Tibial artery (tissue), 4 donors: Measurements from ENCODE around the gene TMEM138.

ENCODE experiments used
- DNase-seq, 2 donors: peaks; one replicate each; pipeline ENCODE4 v3.0.0-alpha.2; 2019
- H3K27ac ChIP-seq, 2 donors: fragments of 200-600 bp; sonication (generic) in 1 of 2; 1 replicate in 1 of 2; 2 replicates in 1 of 2; pipeline ENCODE4 v1.5.1; 2018 to 2019; ENCODE audit warnings: mild to moderate bottlenecking in 1 of 2
- H3K27me3 ChIP-seq, 2 donors: fragments of 200-600 bp; sonication (generic) in 1 of 2; one replicate each; pipeline versions ENCODE4 v1.5.1 to v1.6.0; 2016 to 2019
- H3K36me3 ChIP-seq, 3 donors: fragments of 200-600 bp; sonication (generic) in 2 of 3; one replicate each; pipeline ENCODE4 v1.5.1; 2016 to 2019; ENCODE audit warnings: mild to moderate bottlenecking in 2 of 3
- H3K4me1 ChIP-seq, 4 donors: fragments of 200-600 bp; sonication (generic) in 2 of 4; 1 replicate in 3 of 4; 2 replicates in 1 of 4; pipeline ENCODE4 v1.5.1; 2016 to 2019
- H3K4me3 ChIP-seq, 2 donors: fragments of 200-600 bp; sonication (generic) in 1 of 2; 1 replicate in 1 of 2; 2 replicates in 1 of 2; pipeline ENCODE4 v1.5.1; 2018 to 2019; ENCODE audit warnings: mild to moderate bottlenecking in 2 of 2
- H3K9me3 ChIP-seq, 3 donors: fragments of 200-600 bp; sonication (generic) in 1 of 3; one replicate each; pipeline ENCODE4 v1.5.1; 2016 to 2019
- CTCF ChIP-seq, 2 experiments: fragments of 200-600 bp in 1 of 2; fragments of 450-650 bp in 1 of 2; IDR thresholded peaks; one replicate each; pipeline ENCODE4 v1.5.1; 2017 to 2019; ENCODE audit warnings: antibody characterized with exemption in 2 of 2, mild to moderate bottlenecking in 1 of 2, moderate library complexity in 1 of 2
- intact Hi-C: fragments of 100-400 bp; cut with DNase I; formaldehyde crosslinking; loops from one replicate; pipeline ENCODE4 v1.15.0; 2023; ENCODE audit warnings: low total_unique reads

Gene TMEM138

GRCh38 chr11:61384271-61385242 is 22.4 kb downstream of the TMEM138 start:
- Histone ChIP-seq H3K9me3 (no peaks in the 10 kb centered on the region), H3K27ac (no peak overlapping the region), H3K27me3 (no peaks in the 10 kb centered on the region), H3K36me3 (peaks cover 0 to 4% (median 0%) of the 10 kb centered on the region in 3 donors), H3K4me1 (peaks cover 0 to 12% (median 2%) of the 10 kb centered on the region in 4 donors), H3K4me3 (no peak overlapping the region)
- no peak for DNase-seq
- intact Hi-C loops = loop anchor here (1.0 kb wide), 1 partner anchor 51 kb away; the partner anchor contains the start of genes DDB1 and TKFC
- TF ChIP-seq CTCF (IDR thresholded peaks at IDR 0.05) = no peak

DNA sequence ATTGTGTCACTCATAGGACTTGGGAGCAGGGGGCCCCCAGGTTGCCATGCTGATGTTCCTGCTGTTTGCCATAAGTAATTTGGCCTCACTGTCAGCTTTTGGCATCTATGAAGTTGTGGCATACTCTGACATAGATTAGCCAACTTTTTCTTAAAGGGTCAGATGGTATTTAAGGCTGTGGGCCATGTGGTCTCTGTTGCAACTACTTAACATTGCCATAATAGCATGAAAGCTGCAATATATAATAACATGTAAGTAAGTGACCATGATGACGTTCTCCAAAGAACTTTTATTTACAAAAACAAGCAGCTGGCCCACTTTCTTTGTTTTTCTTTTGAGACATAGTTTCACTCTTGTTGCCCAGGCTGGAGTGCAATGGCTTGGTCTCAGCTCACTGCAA is 28.0 kb downstream of the TMEM138 start:
- no peak for DNase-seq
- Histone ChIP-seq H3K4me3 (no peak overlapping the region), H3K4me1 (peaks cover 0 to 26% (median 16%) of the 10 kb centered on the region in 4 donors), H3K36me3 (peaks cover 0 to 8% (median 4%) of the 10 kb centered on the region in 3 donors), H3K9me3 (no peaks in the 10 kb centered on the region), H3K27me3 (no peaks in the 10 kb centered on the region), H3K27ac (no peak overlapping the region)
- intact Hi-C loops = no loop called here
- TF ChIP-seq CTCF (IDR thresholded peaks at IDR 0.05) = no peak

DNA sequence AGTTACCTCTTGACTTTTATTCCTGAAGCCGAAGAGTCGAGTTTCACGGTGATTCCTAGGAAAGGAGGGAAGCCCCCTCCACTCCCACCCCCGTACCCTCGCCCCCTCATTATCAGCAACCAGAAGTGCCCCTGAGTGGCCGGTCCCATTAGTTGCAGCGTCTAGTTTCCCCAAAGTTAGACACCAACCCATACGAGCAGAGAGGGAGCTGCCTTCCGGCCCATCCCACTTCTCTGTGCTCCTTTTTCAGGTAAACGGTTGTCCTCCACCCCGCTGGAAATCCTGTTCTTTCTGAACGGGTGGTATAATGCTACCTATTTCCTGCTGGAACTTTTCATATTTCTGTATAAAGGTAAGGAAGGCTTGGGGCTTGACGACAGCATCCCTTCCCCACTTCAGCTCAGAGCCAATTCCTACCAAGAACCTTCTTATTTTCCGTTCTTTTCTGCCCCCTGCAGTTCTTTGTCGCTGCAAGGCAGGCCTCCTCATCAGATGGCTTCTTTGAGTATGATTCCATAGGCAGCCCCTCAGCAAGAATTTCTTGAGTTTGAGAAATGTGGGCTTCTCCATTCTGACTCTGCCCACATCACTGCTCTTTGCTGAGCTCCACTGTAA is 30.9 kb downstream of the TMEM138 start:
- DNase-seq = no peak
- peaks cover 0 to 20% (median 14%) of the 10 kb centered on the region in 4 donors for H3K4me1 ChIP-seq
- H3K9me3 ChIP-seq = no peaks in the 10 kb centered on the region
- H3K27ac ChIP-seq = peak overlapping the region; percentile 87 to 90
- TF ChIP-seq CTCF (IDR thresholded peaks at IDR 0.05) = no peak
- intact Hi-C loops = no loop called here
- no peaks in the 10 kb centered on the region for H3K27me3 ChIP-seq
- H3K36me3 ChIP-seq = peaks cover 9 to 36% (median 21%) of the 10 kb centered on the region in 3 donors
- H3K4me3 ChIP-seq = peak overlapping the region; percentile 92

GRCh38 chr11:61401173-61401572 is 39.0 kb downstream of the TMEM138 start:
- TF ChIP-seq CTCF (IDR thresholded peaks at IDR 0.05) = no peak
- Histone ChIP-seq H3K4me3 (no peak overlapping the region), H3K9me3 (no peaks in the 10 kb centered on the region), H3K27ac (no peak overlapping the region), H3K4me1 (no peaks in the 10 kb centered on the region), H3K36me3 (peaks cover 54 to 79% (median 57%) of the 10 kb centered on the region in 3 donors), H3K27me3 (no peaks in the 10 kb centered on the region)
- DNase-seq = no peak
- intact Hi-C loops = no loop called here

DNA sequence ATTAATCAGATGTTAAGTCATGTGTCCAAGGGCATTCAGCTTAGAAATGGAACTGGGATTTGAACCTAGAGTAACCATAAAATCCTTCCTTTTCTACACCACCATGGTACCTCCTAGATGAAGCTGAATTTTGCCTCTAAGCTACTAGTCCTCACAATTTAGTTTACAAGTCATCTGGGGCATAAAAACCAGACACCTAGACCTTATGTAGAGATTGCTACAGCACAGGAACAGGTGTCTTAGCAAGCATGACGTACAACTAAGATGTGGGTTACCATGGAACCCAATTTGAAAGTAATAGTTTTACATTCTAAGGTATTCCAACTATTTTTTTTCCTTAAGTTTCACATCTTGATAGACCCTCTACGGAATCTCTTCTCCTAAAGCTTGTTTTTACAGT is 39.4 kb downstream of the TMEM138 start:
- Histone ChIP-seq H3K4me3 (no peak overlapping the region), H3K27me3 (no peaks in the 10 kb centered on the region), H3K4me1 (no peaks in the 10 kb centered on the region), H3K9me3 (no peaks in the 10 kb centered on the region), H3K36me3 (peaks cover 57 to 79% (median 58%) of the 10 kb centered on the region in 3 donors), H3K27ac (no peak overlapping the region)
- TF ChIP-seq CTCF (IDR thresholded peaks at IDR 0.05) = no peak
- no peak for DNase-seq
- intact Hi-C loops = no loop called here
